Activated CD4-positive, alpha-beta T cell treated with anti-CD3 and anti-CD28 coated beads for 48 hours (primary cell): ENCODE data around the gene ASB15.
A peak's percentile ranks its signal among the peaks of the same experiment; 100 is the strongest.
"Not testable (repeated sequence)": the region's sequence is repeated elsewhere in the genome, so short reads cannot be mapped to it uniquely, and the experiment has no call there.

ENCODE experiments used
- DNase-seq: peaks from one replicate; pipeline ENCODE4 v3.0.0-alpha.2; 2020

The ASB15 gene

GRCh38 chr7:123601530-123601929 lies at the start of gene ASB15:
ASB15 (plus strand) TSS chr7:123601821; CDS start chr7:123614503, 12,682 bp downstream.
- no peak for DNase-seq

- DNase-seq: not testable (repeated sequence)
These were observed 49.5 kb upstream of the ASB15 start for GRCh38 chr7:123552134-123552533.

- no peak for DNase-seq
These were observed 49.0 kb upstream of the ASB15 start for GRCh38 chr7:123552641-123553040.

- DNase-seq: no peak
These were observed 48.5 kb upstream of the ASB15 start for GRCh38 chr7:123553159-123553558.

GRCh38 chr7:123555484-123555883 lies 46.1 kb upstream of the ASB15 start:
- no peak for DNase-seq

GRCh38 chr7:123557016-123557397 lies 44.6 kb upstream of the ASB15 start:
- DNase-seq: no peak

- peak; percentile 97 for DNase-seq
These were observed 44.0 kb upstream of the ASB15 start, which contains the start of gene NDUFA5 for GRCh38 chr7:123557398-123558288. NDUFA5 (minus strand) TSS chr7:123557818; CDS start chr7:123557795, 23 bp downstream.

- no peak for DNase-seq
These were observed 43.2 kb upstream of the ASB15 start for GRCh38 chr7:123558289-123558874.

GRCh38 chr7:123562121-123562520 lies 39.5 kb upstream of the ASB15 start:
- DNase-seq: no peak

GRCh38 chr7:123569352-123570010 lies 32.1 kb upstream of the ASB15 start:
- DNase-seq: no peak

GRCh38 chr7:123570390-123571182 lies 31.0 kb upstream of the ASB15 start:
- DNase-seq: no peak

- no peak for DNase-seq
These were observed 30.4 kb upstream of the ASB15 start for GRCh38 chr7:123571187-123571586.

- DNase-seq: no peak
These were observed 29.9 kb upstream of the ASB15 start for GRCh38 chr7:123571684-123572083.

- no peak for DNase-seq
These were observed 28.3 kb upstream of the ASB15 start for GRCh38 chr7:123573341-123573740.

- DNase-seq: no peak
These were observed 27.6 kb upstream of the ASB15 start for GRCh38 chr7:123573896-123574467.

GRCh38 chr7:123579416-123579815 lies 22.2 kb upstream of the ASB15 start:
- DNase-seq: no peak

GRCh38 chr7:123580406-123581161 lies 21.0 kb upstream of the ASB15 start:
- no peak for DNase-seq

- DNase-seq: no peak
These were observed 20.5 kb upstream of the ASB15 start for GRCh38 chr7:123581162-123581459.

GRCh38 chr7:123583821-123584220 lies 17.8 kb upstream of the ASB15 start:
- no peak for DNase-seq

GRCh38 chr7:123588376-123588775 lies 13.2 kb upstream of the ASB15 start:
- no peak for DNase-seq

- DNase-seq: no peak
These were observed 6.8 kb upstream of the ASB15 start for GRCh38 chr7:123594813-123595241.

- DNase-seq: no peak
These were observed 3.0 kb upstream of the ASB15 start for GRCh38 chr7:123598657-123599056.
